Trophoblast cell (in vitro differentiated cells and primary cell): ENCODE results near the gene OTUB1.

Source experiments
- DNase-seq, 2 donors: peaks; one replicate each; pipeline ENCODE4 v3.0.0-alpha.2; 2016
- H2AFZ ChIP-seq: 2 replicates; pipeline ENCODE4 v1.6.1; 2013; ENCODE audit warnings: low read length, moderate library complexity, mild to moderate bottlenecking; ENCODE audit not compliant: insufficient read depth, poor library complexity
- H2AK5ac ChIP-seq: 2 replicates; pipeline ENCODE4 v1.6.1; 2013; ENCODE audit warnings: mild to moderate bottlenecking, low read length
- H2BK120ac ChIP-seq: 2 replicates; pipeline ENCODE4 v1.6.1; 2013; ENCODE audit warnings: low read length, mild to moderate bottlenecking, moderate library complexity; ENCODE audit not compliant: insufficient read depth, poor library complexity
- H2BK12ac ChIP-seq: 2 replicates; pipeline ENCODE4 v1.6.1; 2013; ENCODE audit warnings: mild to moderate bottlenecking, low read length, moderate library complexity
- H2BK5ac ChIP-seq: 2 replicates; pipeline ENCODE4 v1.6.1; 2013; ENCODE audit warnings: low read length, low read depth, moderate library complexity, mild to moderate bottlenecking; ENCODE audit not compliant: poor library complexity
- H3K14ac ChIP-seq: 2 replicates; pipeline ENCODE4 v1.6.1; 2013; ENCODE audit warnings: mild to moderate bottlenecking, low read length
- H3K18ac ChIP-seq: 2 replicates; pipeline ENCODE4 v1.6.1; 2013; ENCODE audit warnings: mild to moderate bottlenecking, low read length
- H3K23ac ChIP-seq: 2 replicates; pipeline ENCODE4 v1.6.1; 2013; ENCODE audit warnings: low read length
- H3K27ac ChIP-seq: 2 replicates; pipeline ENCODE4 v1.5.1; 2013; ENCODE audit warnings: low read depth, mild to moderate bottlenecking, inconsistent platforms, low read length, moderate library complexity
- H3K27me3 ChIP-seq: 2 replicates; pipeline ENCODE4 v1.6.1; 2013; ENCODE audit warnings: inconsistent platforms, mild to moderate bottlenecking, low read length, moderate library complexity; ENCODE audit not compliant: insufficient read depth
- H3K36me3 ChIP-seq, 2 experiments: 1 replicate in 1 of 2; 2 replicates in 1 of 2; pipeline ENCODE4 v1.6.1; 2013; ENCODE audit warnings: low read length in 2 of 2, mild to moderate bottlenecking in 2 of 2, moderate library complexity in 1 of 2; ENCODE audit not compliant: insufficient read depth in 2 of 2, control insufficient read depth in 1 of 2
- H3K4ac ChIP-seq: 2 replicates; pipeline ENCODE4 v1.6.1; 2013; ENCODE audit warnings: low read depth, mild to moderate bottlenecking, low read length, moderate library complexity
- H3K4me1 ChIP-seq, 2 experiments: 1 replicate in 1 of 2; 2 replicates in 1 of 2; pipeline ENCODE4 v1.6.1; 2013; ENCODE audit warnings: low read length in 2 of 2, mild to moderate bottlenecking in 2 of 2, moderate library complexity in 1 of 2; ENCODE audit not compliant: insufficient read depth in 2 of 2, control insufficient read depth in 1 of 2
- H3K4me2 ChIP-seq: 2 replicates; pipeline ENCODE4 v1.6.1; 2013; ENCODE audit warnings: inconsistent platforms, mild to moderate bottlenecking, low read length, moderate library complexity
- H3K4me3 ChIP-seq: 2 replicates; pipeline ENCODE4 v1.5.1; 2013; ENCODE audit warnings: mild to moderate bottlenecking, low read depth, low read length, inconsistent platforms
- H3K79me1 ChIP-seq: one replicate; pipeline ENCODE4 v1.6.1; 2013; ENCODE audit warnings: low read length
- H3K79me2 ChIP-seq: 2 replicates; pipeline ENCODE4 v1.6.1; 2013; ENCODE audit warnings: low read length, mild to moderate bottlenecking; ENCODE audit not compliant: control insufficient read depth, insufficient read depth, poor library complexity
- H3K9ac ChIP-seq: 2 replicates; pipeline ENCODE4 v1.6.1; 2013; ENCODE audit warnings: mild to moderate bottlenecking, low read length
- H3K9me3 ChIP-seq: 2 replicates; pipeline ENCODE4 v1.6.1; 2013; ENCODE audit warnings: low read depth, mild to moderate bottlenecking, control low read depth, inconsistent platforms, low read length; ENCODE audit not compliant: insufficient read depth
- H4K12ac ChIP-seq: 2 replicates; pipeline ENCODE4 v1.6.1; 2013; ENCODE audit warnings: low read depth, mild to moderate bottlenecking, low read length, moderate library complexity
- H4K8ac ChIP-seq: 2 replicates; pipeline ENCODE4 v1.6.1; 2013; ENCODE audit warnings: low read depth, mild to moderate bottlenecking, low read length, moderate library complexity
- H4K91ac ChIP-seq: one replicate; pipeline ENCODE4 v1.6.1; 2013; ENCODE audit warnings: low read depth, mild to moderate bottlenecking, low read length, moderate library complexity
- WGBS: extraction: QIAGEN DNeasy Blood & Tissue Kit; methylation state at CpG from one replicate; pipeline ENCODE4 v1.1.7; 2013; ENCODE audit warnings: missing lambda C conversion rate; ENCODE audit not compliant: insufficient read length, insufficient coverage; ENCODE audit errors: extremely low coverage; 5-methylcytosine and 5-hydroxymethylcytosine counted together

OTUB1 gene

GRCh38 chr11:64036087-64037026 is 50.1 kb downstream of the OTUB1 start:
- Histone ChIP-seq H3K4me2 (peak overlapping the region; percentile 37), H3K27ac (no peak overlapping the region), H2BK5ac (no peak overlapping the region), H3K9ac (no peak overlapping the region), H2BK12ac (no peak overlapping the region), H3K79me1 (no peaks in the 10 kb centered on the region), H3K4me1 (no peaks in the 10 kb centered on the region), H3K9me3 (peaks cover 1% of the 10 kb centered on the region), H3K23ac (no peak overlapping the region), H3K4ac (no peak overlapping the region), H2BK120ac (no peak overlapping the region), H2AK5ac (no peak overlapping the region), H3K4me3 (no peak overlapping the region), H3K14ac (no peak overlapping the region), H4K12ac (no peak overlapping the region), H4K91ac (no peak overlapping the region), H3K79me2 (no peaks in the 10 kb centered on the region), H3K36me3 (no peaks in the 10 kb centered on the region), H3K27me3 (peaks cover 47% of the 10 kb centered on the region), H2AFZ (no peak overlapping the region), H3K18ac (no peak overlapping the region), H4K8ac (no peak overlapping the region)
- no CpG with 5 or more reads among the region's 85 CpGs for WGBS
- DNase-seq: peak in 1 of 2 donors; percentile 14

- Histone ChIP-seq H3K18ac (no peak overlapping the region), H3K79me1 (no peaks in the 10 kb centered on the region), H3K23ac (no peak overlapping the region), H3K36me3 (no peaks in the 10 kb centered on the region), H3K4me1 (no peaks in the 10 kb centered on the region), H3K9ac (no peak overlapping the region), H3K79me2 (no peaks in the 10 kb centered on the region), H4K8ac (no peak overlapping the region), H3K4me3 (no peak overlapping the region), H2BK120ac (no peak overlapping the region), H3K4ac (no peak overlapping the region), H2AFZ (no peak overlapping the region), H4K12ac (no peak overlapping the region), H3K27ac (no peak overlapping the region), H3K14ac (no peak overlapping the region), H2BK12ac (no peak overlapping the region), H3K27me3 (peaks cover 47% of the 10 kb centered on the region), H3K4me2 (no peak overlapping the region), H3K9me3 (peaks cover 1% of the 10 kb centered on the region), H2BK5ac (no peak overlapping the region), H2AK5ac (no peak overlapping the region), H4K91ac (no peak overlapping the region)
- WGBS: no CpG with 5 or more reads among the region's 23 CpGs
- DNase-seq: no peak
Observed at GRCh38 chr11:64037027-64037634, 50.9 kb downstream of the OTUB1 start.

GRCh38 chr11:64038500-64038899 is 52.3 kb downstream of the OTUB1 start:
- H3K4me1 ChIP-seq: no peaks in the 10 kb centered on the region
- no peak overlapping the region for H2BK5ac ChIP-seq
- H3K79me1 ChIP-seq: no peaks in the 10 kb centered on the region
- H2BK12ac ChIP-seq: no peak overlapping the region
- no peak overlapping the region for H3K18ac ChIP-seq
- H3K4ac ChIP-seq: no peak overlapping the region
- WGBS: no CpG with 5 or more reads among the region's 4 CpGs
- H3K4me3 ChIP-seq: no peak overlapping the region
- H3K14ac ChIP-seq: no peak overlapping the region
- no peak overlapping the region for H3K4me2 ChIP-seq
- no peak overlapping the region for H2AFZ ChIP-seq
- no peak overlapping the region for H3K27ac ChIP-seq
- DNase-seq: no peak
- no peak overlapping the region for H3K23ac ChIP-seq
- no peak overlapping the region for H4K12ac ChIP-seq
- peaks cover 44% of the 10 kb centered on the region for H3K27me3 ChIP-seq
- no peak overlapping the region for H2BK120ac ChIP-seq
- H3K9me3 ChIP-seq: peaks cover 1% of the 10 kb centered on the region
- H4K8ac ChIP-seq: no peak overlapping the region
- no peaks in the 10 kb centered on the region for H3K79me2 ChIP-seq
- H3K36me3 ChIP-seq: no peaks in the 10 kb centered on the region
- H2AK5ac ChIP-seq: no peak overlapping the region
- H3K9ac ChIP-seq: no peak overlapping the region
- H4K91ac ChIP-seq: no peak overlapping the region

- no peak overlapping the region for H3K18ac ChIP-seq
- no peak overlapping the region for H3K23ac ChIP-seq
- no peak overlapping the region for H3K4me3 ChIP-seq
- H3K79me1 ChIP-seq: no peaks in the 10 kb centered on the region
- no peak overlapping the region for H3K4ac ChIP-seq
- no CpG with 5 or more reads among the region's 16 CpGs for WGBS
- no peak overlapping the region for H2BK5ac ChIP-seq
- no peak overlapping the region for H3K9ac ChIP-seq
- peaks cover 1% of the 10 kb centered on the region for H3K9me3 ChIP-seq
- peaks cover 39% of the 10 kb centered on the region for H3K27me3 ChIP-seq
- no peak overlapping the region for H3K4me2 ChIP-seq
- H4K12ac ChIP-seq: no peak overlapping the region
- no peak overlapping the region for H2AK5ac ChIP-seq
- no peak overlapping the region for H3K14ac ChIP-seq
- no peaks in the 10 kb centered on the region for H3K4me1 ChIP-seq
- no peaks in the 10 kb centered on the region for H3K79me2 ChIP-seq
- H4K8ac ChIP-seq: no peak overlapping the region
- H3K27ac ChIP-seq: no peak overlapping the region
- DNase-seq: no peak
- H2BK12ac ChIP-seq: no peak overlapping the region
- H3K36me3 ChIP-seq: no peaks in the 10 kb centered on the region
- no peak overlapping the region for H2BK120ac ChIP-seq
- no peak overlapping the region for H4K91ac ChIP-seq
- no peak overlapping the region for H2AFZ ChIP-seq
Observed at GRCh38 chr11:64039012-64039665, 52.9 kb downstream of the OTUB1 start.
